Activated naive CD4-positive, alpha-beta T cell (primary cell): ENCODE results near the gene RFC5.
"Not testable (repeated sequence)": the region's sequence is repeated elsewhere in the genome, so short reads cannot be mapped to it uniquely, and the experiment has no call there.

Source experiments
- DNase-seq, 4 experiments: peaks; one replicate each; lab custom pipeline; 2025; lab: John Stamatoyannopoulos, UW

The RFC5 gene

DNA sequence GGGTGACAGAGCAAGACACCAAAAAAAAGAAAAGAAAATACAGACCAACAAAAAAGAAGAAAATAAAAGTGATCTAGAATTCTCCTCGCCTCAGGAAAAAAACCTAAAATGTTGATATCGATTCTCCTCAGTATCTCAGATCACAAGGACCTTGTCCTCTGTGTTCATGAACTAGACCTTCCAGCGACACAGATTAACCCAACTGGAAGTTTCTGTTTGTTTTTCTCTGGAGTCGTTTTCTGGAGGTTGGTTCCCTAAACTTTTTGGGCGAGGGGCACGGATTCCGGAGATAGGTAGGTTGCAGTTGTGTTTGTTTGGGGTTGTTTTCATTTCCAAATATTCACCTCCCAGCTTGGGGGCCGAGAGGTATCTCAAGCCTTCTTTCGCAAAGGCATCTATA lies 559 bp upstream of the RFC5 start:
- no peak for DNase-seq

DNA sequence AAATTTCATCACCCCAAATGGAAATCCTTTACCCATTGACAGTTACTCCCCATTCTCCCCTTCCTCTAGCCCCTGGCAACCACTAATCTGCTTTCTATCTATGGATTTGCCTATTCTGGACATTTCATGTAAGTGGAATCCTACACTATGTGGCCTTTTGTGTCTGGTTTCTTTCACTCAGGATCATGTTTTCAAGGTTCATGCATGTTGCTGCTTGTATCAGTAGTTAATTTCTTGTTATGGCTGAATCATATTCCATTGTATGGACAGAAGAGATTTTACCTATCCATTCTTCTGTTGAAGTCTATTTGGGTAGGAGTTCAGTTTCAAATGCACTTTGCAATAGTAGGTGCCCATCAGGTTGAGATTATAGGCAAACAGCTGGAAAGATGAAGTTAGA lies 1.4 kb downstream of the RFC5 start:
- no peak for DNase-seq

DNA sequence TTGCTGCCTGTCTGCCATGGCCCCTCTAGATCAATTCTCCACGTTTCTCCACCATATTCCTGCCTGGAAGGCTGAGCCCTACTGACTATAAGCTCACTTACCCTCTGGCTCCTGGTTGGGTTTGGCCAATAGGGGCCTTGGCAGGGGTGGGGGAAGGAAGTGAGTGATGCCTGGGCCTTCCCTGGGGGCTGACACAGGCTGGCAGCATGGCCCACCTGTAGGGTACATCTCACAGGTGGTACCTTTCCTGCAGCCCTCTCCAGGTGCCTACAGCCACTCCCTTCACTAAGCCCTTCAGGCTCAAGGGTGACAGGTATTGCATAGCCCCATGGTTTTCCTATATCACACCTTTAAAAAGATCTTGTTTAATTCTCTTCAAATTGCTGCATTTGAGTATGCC lies 3.5 kb downstream of the RFC5 start:
- no peak for DNase-seq

DNA sequence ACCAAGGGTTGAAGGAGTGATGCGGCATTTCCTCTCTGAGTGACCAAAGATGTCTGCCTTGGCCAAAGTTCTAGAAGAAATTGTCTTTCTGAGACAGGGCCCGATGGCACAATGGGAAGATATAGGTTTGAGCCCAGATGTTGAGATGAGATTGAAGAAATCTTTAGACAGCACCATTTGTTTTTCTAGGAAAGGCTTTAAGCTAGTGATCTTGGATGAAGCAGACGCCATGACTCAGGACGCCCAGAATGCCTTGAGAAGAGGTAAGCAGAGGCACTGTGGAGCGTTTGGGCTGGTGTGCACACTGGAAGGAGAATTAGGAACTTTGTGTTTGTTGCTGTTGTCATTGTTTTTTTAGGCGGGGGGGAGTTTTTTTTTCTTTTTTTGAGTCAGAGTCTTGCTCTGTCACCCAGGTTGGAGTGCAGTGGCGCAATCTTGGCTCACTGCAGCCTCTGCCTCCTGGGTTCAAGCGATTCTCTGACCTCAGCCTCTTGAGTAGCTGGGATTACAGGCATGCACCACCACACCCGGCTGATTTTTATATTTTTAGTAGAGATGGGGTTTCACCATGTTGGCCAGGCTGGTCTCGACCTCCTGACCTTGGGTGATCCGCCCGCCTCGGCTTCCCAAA lies 5.7 kb downstream of the RFC5 start:
- DNase-seq = not testable (repeated sequence)

DNA sequence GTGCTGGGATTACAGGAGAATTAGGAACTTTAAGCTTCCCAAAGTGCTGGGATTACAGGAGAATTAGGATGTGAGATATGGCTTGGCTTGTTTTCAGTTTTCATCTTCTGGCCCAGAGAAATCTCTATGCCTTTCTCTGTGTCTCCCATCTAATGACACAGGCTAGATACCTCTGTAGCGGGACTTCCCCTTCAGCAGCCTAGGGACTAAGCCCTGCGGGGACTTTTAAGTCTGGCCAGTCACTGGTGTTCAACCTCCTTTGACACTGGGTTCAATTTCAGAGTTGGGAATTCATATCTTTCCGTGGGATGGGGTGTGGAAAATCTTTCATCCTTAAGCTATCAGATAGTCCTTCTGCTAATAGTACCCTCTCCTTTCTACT lies 6.2 kb downstream of the RFC5 start:
- no peak for DNase-seq

DNA sequence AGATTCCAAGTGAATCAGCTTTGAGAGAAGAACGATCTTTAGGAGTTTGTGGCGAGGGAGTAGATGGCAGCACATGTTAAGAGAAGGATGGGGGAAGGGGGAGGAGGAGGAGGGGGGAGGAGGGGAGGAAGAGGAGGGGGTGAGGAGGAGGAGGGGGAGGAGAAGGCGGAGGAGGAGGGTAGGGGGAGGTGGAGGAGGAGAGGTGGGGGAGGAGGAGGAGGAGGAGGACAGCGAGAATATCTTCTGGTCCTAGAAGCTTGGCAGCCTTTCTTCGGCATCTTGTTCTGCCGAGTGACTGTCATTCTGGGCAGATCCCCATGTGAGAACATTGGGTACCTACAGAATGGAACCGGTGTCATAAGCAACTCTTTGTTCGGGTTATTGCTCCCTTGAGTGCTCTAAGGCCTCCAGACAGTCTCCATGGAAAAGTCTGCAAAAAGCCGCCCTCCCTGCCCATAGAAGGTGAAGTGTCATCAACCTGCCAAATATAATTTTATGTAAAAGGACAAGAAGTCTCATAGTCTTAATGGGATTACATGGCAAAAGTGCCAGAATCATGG lies 6.9 kb downstream of the RFC5 start:
- DNase-seq = no peak

DNA sequence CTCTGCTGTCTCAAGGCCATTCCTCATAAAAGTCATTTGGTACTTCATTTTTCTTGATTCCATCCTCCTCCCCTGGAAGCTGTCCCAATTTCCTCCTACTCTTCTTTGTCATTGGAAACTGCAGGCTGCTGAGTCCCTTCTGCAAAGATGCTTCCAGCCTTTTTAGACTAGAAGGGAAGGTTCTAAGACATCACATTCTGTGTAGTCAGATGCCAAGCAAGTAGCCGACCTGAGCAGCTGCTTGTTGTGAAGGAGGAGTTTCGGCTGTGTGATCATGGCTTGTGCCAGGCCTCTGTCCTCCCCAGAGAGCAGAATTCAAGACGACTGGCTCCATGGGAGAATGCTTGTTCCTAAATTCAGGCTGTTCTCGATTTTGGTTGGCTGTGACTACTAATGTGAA lies 8.7 kb downstream of the RFC5 start:
- DNase-seq = no peak

DNA sequence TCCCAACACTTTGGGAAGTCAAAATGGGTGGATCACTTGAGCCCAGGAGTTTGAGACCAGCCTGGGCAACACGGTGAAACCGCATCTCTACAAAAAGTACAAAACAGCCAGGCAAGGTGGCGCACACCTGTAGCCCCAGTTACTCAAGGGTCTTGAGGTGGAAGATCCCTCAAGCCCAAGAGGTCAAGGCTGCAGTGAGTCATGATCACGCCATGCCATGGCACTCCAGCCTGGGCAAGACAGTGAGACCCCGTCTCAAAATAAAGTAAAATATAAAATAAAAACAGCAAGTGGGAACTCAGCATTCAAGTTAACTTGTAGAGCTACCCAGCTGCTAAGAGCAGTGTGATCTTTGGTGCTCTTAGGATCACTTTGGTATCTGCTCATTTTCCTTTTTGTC lies 12.7 kb downstream of the RFC5 start:
- DNase-seq = no peak

DNA sequence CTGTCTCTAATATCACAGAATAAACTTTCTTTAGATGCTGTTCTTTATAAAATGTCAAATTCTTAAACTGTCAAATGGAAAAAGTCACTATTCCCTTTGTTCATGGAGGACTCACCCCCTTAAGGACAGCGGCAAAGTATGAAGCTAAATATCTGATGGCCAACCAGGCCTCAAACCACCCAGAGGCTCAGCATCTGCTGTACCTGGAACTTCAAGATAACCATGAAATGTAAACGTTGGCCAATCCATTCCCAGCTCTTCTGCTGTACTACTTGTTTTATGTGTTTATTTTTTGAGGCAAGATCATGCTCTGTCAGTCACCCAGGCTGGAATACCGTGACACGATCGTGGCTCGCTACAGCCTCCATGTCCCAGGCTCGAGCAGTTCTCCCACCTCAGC lies 15.7 kb downstream of the RFC5 start:
- no peak for DNase-seq

DNA sequence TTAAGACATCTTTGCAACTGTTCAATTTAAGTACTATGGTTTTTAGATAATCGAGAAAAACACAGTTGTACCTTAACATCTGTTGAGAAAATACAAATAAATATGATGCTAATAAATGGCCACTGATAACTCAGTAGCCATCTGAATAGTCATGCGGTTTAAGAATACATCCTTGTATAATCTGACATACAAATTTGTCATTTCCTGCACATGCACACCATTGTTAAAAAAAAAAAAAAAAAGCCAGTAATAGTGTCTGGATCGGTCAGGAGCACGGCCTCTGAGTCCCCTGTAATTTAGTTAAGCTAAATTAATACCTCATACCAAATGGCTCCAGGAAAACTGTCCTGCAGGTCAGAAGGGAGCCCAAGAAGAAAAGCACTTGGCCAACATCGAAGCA lies 16.8 kb downstream of the RFC5 start:
- no peak for DNase-seq

DNA sequence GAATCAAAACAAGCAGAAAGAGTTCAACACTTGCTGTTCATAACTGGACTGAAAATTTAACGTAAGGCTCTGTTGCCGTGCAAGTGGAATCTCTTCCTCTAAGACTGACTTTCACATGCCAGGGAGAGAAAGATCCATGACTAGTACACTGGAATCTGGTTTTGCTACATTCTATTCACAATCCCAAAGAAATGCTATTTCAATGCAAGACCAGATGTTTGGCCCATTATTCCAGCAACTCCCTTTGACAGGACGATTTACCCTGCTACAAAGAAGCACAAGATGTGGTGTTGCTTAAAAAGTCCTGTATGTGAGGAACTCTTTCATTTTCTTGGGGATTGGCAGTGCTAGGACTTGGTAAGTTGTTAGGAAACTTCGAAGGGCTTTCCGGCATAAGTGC lies 17.4 kb downstream of the RFC5 start:
- DNase-seq = no peak

DNA sequence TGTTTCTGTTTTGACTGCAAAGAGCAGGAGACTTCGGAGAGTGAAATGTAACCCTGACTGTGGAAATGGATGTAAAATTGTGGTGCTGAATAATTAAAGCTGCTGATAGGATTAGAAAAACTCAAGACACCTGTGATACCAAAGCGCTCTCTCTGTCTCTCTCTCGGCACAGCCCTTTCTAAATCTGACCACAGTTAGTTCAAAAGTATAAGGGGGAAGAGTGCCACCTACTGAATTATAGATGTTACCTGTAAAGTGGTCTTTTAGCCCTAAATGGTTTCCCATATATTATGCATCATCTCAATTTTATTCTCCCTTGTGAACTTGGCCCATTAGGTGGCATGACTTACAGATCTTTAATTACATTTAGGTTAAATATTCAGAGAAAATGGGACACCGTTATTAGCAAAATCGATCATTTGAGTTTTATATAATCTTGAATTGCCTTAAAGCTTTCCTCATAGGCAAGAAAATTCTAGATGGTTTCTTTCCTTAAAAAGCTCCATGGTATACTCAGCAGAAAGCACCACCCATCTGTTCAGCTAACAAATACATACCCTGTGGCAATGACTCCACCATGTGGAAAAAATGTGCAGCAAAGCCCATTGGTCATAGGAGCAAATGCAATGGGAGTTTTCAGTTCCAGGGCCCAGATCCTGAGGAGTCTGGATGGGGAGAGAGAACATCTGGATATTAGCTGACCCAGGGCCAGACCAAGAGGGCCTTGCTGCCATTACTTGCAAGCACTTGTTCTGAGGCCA lies 18.1 kb downstream of the RFC5 start:
- DNase-seq = no peak

DNA sequence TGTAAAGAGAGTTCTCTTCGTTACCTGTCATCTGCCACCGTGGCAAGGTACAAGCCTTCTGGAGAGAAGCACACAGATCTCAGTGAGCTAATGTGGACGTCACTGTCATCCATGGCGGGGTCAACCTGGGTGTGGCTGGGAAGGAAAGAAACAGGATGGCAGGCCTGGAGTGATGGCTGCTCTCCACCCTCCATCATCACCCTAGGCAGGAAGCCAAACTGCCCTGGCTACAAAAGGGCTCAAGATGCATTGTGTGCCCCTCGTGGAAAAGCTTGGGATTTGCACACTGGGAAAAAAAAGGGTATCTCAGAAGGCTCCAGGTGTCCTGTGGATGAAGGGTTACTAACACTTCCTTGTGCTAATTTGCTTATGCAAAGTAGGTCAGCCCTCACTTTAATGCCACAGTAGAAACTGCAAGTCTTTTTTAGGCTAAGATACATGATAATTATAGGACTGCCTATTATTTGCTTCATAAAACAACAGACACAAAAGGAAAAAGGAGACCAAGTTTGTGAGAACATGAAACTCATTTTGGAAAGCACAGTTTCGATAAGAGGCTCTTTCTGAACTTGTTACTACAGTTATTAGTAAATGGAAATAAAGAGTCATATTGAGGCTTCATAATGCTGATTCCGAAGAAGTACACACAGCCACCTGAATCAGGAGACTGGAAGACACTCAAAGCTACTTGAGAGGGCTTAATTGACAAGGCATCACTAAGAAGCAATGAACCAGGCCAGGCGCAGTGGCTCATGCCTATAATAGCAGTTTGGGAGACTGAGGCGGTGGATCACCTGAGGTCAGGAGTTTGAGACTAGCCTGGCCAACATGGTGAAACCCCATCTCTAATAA lies 18.9 kb downstream of the RFC5 start:
- no peak for DNase-seq

DNA sequence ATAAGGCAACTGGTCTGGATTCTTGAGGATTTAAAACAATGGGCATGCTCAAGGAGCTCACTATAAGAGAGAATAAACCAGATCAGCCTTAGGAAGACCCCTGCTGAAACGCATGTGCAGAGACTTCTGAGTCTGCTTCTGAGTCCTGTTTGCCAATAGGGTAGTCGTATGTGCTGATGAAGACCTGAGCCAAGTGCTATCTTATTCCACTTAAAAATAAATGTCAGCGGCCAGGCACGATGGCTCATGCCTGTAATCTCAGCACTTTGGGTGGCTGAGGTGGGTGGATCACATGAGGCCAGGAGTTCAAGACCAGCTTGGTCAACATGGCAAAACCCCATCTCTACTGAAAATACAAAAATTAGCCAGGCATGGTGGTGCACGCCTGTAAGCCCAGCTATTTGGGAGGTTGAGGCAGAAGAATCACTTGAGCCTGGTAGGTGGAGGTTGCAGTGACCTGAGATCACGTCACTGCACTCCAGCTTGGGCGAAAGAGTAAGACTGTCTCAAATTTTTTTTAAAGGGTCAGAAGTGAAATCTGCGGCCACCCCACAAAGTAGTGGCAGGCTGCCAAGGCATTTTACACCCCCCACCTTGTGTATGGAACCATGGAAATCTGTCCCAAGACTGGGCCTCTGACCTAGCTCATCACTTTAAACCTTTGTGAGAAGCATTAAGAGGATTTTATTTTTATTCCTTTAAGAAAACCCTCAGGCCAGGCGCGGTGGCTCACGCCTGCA lies 20.3 kb downstream of the RFC5 start:
- no peak for DNase-seq

DNA sequence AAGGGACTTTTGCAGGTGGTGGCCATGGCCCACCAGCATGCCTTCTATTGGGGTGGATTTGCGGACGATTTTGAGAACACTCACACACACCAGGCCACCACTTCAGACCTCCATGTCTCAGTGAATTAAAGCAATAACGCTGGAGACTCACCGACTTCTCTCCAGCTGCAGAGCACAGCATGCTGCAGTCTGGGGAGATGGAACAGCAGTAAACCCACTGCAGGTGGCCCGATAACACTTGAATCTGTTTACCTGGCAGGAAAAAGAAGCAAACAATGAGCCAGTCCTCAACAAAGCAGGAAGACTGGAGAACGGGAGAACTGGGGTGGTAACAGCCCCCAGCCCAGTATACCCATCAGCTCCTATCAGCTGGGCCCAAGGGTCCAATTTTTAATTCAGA lies 21.6 kb downstream of the RFC5 start:
- DNase-seq = no peak

DNA sequence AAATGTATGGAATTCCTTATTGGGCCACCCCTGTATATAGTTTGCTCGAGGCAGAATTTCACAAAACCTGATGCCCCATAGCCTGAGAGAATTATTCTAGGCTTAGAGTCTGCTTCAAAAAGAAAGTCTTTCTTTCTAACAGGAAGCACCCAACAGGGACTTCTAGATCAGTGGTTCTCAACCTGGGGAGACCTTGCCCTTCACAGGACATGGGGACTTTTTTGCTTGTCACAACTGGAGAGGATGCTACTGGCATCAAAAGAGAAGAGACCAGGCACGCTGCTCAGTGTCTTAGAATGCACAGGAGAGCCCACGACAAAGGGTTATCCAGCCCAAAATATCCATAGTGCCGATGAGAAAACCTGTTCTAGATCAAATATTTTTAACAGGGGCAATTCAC lies 25.6 kb downstream of the RFC5 start:
- DNase-seq = no peak

DNA sequence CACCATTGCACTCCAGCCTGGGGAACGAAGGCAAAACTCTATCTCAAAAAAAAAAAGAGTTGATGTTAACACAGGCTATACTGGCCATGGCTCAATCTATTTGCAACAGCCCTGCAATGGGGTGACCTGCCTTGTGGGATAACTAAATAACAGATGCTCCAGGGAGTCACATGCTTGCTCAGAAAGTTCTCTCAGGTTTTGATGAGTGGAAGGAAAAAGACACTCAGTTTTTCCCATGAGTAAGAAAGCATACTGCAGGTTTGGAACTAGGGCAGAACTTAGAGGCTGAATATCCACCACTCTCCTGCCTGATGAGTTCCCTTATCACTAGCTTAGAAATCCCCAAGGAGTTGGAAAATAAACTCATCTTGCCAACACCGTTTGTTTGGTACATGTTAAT lies 27.6 kb downstream of the RFC5 start:
- DNase-seq = no peak

DNA sequence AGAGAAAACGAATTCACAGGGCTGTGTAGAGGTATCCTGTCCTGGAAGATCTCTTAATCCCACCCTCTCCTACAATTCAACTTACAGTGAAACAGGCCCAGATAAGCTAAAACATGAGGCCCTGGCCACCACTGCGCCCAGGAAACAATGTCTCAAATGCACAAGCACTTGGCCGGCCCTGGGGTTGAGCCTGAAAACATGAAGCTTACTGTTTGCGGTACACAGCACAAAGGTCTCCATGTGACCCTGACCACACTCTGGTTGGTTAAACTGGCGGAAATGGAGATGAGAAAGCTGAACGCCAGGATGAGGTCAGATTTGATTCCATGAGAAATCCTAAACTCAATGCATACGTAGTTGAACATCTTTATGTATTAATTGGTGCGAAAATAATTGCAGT lies 28.1 kb downstream of the RFC5 start:
- no peak for DNase-seq

DNA sequence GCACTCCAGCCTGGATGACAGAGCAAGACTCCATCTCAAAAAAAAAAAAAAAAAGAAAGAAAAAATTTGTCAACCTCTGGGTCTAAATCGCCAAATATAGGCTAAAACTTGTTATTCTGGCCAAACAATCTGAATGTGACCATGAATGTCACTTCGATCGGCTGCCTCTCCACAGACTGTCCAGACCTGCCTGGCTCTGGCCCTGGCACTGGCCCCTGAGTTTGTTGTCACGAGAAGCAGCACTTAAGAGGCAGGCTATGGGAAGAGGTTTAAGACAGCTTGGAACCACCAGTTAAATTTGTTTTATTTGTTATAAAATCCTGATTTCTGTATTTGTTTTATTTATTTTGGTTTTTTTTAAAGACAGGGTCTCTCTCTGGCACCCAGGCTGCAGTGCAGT lies 29.9 kb downstream of the RFC5 start:
- no peak for DNase-seq

DNA sequence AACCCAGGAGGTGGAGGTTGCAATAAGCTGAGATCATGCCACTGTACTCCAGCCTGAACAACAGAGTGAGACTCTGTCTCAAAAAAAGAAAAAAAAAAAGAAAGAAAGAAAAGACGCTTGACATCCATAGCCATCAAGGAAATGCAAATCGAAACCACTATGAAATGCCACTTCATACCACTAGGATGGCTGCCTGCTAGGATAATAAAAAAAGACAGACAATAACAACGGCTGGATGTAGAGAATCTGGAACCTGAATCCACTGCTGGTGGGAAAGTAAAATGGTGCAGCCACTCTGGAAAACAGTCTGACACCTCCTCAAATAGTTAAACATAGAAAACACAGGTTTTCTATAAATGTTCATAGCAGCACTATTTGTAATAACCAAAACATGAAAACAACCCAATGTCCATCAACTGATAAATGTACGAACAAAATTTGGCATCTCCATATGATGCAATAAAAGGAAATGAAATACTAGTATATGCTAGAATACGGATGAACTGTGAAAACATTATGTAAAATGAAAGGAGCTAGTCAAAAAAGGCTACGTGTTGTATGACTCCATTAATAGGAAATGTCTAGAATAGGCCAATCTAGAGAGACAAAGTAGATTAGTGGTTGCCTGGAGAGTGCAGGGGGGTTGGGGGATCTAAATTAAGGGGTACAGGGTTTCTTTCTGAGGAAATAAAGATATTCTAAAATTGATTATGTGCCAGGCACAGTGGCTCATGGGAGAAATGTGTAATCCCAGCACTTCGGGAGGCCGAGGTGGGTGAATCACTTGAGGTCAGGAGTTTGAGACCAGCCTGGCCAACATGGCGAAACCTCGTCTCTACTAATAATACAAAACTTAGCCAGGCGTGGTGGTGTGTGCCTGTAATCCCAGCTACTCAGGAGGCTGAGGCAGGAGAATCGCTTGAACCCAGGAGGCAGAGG lies 34.7 kb downstream of the RFC5 start:
- DNase-seq = no peak
